ENCODE data around the gene C4orf54.

GRCh38 chr4:99617374-99617773 lies 40.3 kb downstream of the C4orf54 start:
- TF ChIP-seq CTCF (IDR thresholded peaks at IDR 0.05; ENCODE audit: poor library complexity, severe bottlenecking) (no peak), EZH2 (IDR thresholded peaks at IDR 0.05; ENCODE audit: borderline replicate concordance, insufficient read depth, low read length, poor library complexity, severe bottlenecking) (no peak), POLR2AphosphoS5 (IDR thresholded peaks at IDR 0.05) (no peak)
